T-helper 17 cell (primary cell): Measurements from ENCODE around the gene FZR1. TPM values are rescaled to one million over a fixed set of nuclear protein-coding genes. Genes with fewer than 3 reads are reported as not detected.

Experiments
- ATAC-seq: fragments of 150-1000 bp; cut with Tn5 transposase; 2 replicates; pipeline ENCODE4 v1.10.0; 2021; ENCODE audit warnings: mild to moderate bottlenecking, moderate library complexity
- DNase-seq, 3 donors: peaks; one replicate each; pipeline versions ENCODE4 v3.0.0 to v3.0.0-alpha.2; 2020 to 2021
- H3K9me3 ChIP-seq: one replicate; pipeline ENCODE4 v1.7.0; 2013; ENCODE audit warnings: low read length, mild to moderate bottlenecking; ENCODE audit not compliant: control insufficient read depth, poor library complexity, severe bottlenecking
- H3K27ac Mint-ChIP-seq: one replicate; pipeline ENCODE4 v1.8.0; 2022; ENCODE audit warnings: mild to moderate bottlenecking, moderate library complexity, mixed read lengths
- H3K27me3 Mint-ChIP-seq: one replicate; pipeline ENCODE4 v1.8.0; 2022; ENCODE audit warnings: mixed read lengths
- H3K36me3 Mint-ChIP-seq: one replicate; pipeline ENCODE4 v1.8.0; 2022; ENCODE audit warnings: low read depth, mixed read lengths
- H3K4me1 Mint-ChIP-seq: one replicate; pipeline ENCODE4 v1.8.0; 2022; ENCODE audit warnings: mild to moderate bottlenecking, mixed read lengths
- H3K4me3 Mint-ChIP-seq: one replicate; pipeline ENCODE4 v1.8.0; 2022; ENCODE audit warnings: mild to moderate bottlenecking, moderate library complexity, mixed read lengths
- total RNA-seq, 4 donors: library from RNA in 2 of 4; stranded (reverse) in 2 of 4; gene quantifications; one replicate each; pipeline ENCODE4 v1.2.3 and lab custom pipeline; 2022 to 2026

FZR1 gene
- total RNA-seq, 2 donors from 2014 or later, result 95.0 to 96.6 TPM

DNA sequence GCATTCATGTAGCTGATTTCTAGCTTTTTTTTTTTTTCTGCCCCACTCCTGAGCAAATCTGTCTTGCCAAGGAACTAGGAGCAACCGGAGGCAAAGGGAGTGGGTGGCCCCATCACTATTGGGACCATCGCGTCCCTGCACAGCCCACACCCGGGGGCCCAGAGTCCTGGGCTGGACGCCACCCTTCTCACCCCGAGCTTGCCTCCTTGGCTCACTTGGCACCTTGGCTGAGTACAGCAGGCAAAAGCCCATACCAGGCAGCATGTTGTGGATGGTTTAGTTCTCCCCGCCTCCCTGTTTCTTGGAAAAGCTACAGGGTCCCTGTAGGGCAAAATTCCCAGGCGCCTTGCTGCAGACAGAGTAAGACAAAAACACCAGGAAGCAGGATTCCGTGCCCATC lies 39.5 kb upstream of the FZR1 start:
- H3K36me3 Mint-ChIP-seq, result peaks cover 3% of the 10 kb centered on the region
- peaks cover 15% of the 10 kb centered on the region for H3K4me1 Mint-ChIP-seq
- DNase-seq (no peak), ATAC-seq (no peak)
- H3K4me3 Mint-ChIP-seq, result no peak overlapping the region
- no peak overlapping the region for H3K27ac Mint-ChIP-seq
- no peaks in the 10 kb centered on the region for H3K27me3 Mint-ChIP-seq
- no peaks in the 10 kb centered on the region for H3K9me3 ChIP-seq

DNA sequence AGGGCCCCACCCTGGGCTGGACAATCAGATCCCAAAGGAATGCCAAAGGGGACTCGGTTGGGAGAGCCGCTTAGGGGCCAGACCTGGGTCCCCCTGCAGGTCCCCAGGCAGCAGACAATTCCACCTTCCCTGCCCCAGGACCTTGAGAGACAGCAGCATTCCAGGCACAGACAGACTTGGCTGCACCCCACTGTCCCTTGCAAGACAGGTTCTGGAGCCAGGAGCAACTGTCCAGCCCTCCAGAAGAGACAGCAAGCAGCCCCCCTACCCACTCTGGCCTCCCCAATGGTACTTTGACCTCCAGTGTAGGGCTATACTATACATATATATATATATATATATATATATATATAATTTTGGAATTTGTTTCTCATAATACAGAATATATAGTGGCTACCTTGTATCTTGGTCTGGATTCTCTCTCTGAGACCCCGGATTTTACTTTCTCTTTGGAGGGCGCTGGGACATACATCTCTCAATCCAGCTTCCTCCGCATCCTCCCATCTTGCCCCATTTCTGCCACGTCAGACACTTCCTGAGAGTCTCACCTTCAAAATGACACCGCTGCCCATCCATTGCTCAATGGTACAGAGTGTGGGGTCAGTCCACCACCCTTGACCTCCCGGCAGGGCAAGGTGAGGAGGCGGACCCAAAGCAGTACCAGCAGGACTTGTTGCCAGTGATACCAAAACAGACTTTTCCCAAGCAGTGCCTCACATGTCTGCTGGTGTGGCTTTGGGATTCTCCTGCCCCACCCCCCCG lies 38.5 kb upstream of the FZR1 start:
- no peak overlapping the region for H3K4me3 Mint-ChIP-seq
- H3K4me1 Mint-ChIP-seq, result peaks cover 15% of the 10 kb centered on the region
- H3K27me3 Mint-ChIP-seq, result no peaks in the 10 kb centered on the region
- H3K9me3 ChIP-seq, result no peaks in the 10 kb centered on the region
- ATAC-seq, result no peak
- peaks cover 3% of the 10 kb centered on the region for H3K36me3 Mint-ChIP-seq
- no peak overlapping the region for H3K27ac Mint-ChIP-seq
- no peak for DNase-seq

DNA sequence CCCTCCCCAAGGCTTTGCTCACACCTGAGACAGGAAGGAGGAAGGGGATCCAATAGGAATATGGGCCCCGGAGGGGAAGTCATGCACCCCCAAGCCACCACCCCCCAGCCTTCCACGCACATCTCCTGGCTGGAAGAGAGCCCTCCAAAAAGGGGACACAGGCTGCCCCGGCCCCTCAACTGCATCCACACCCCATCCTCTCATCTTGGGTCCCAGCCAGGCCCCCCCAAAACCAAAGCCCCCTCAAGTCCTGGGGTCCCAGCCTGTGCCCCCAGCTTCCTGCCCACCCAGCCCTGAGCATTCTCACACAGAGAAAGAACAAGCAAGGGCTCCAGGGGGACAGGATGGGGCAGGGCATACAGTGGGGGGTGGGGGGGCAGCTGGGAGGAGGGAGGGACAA lies 37.9 kb upstream of the FZR1 start:
- Mint-ChIP-seq H3K4me3 (no peak overlapping the region), H3K27ac (no peak overlapping the region), H3K4me1 (peaks cover 12% of the 10 kb centered on the region), H3K27me3 (no peaks in the 10 kb centered on the region), H3K36me3 (no peaks in the 10 kb centered on the region)
- DNase-seq (no peak), ATAC-seq (no peak)
- no peaks in the 10 kb centered on the region for H3K9me3 ChIP-seq

DNA sequence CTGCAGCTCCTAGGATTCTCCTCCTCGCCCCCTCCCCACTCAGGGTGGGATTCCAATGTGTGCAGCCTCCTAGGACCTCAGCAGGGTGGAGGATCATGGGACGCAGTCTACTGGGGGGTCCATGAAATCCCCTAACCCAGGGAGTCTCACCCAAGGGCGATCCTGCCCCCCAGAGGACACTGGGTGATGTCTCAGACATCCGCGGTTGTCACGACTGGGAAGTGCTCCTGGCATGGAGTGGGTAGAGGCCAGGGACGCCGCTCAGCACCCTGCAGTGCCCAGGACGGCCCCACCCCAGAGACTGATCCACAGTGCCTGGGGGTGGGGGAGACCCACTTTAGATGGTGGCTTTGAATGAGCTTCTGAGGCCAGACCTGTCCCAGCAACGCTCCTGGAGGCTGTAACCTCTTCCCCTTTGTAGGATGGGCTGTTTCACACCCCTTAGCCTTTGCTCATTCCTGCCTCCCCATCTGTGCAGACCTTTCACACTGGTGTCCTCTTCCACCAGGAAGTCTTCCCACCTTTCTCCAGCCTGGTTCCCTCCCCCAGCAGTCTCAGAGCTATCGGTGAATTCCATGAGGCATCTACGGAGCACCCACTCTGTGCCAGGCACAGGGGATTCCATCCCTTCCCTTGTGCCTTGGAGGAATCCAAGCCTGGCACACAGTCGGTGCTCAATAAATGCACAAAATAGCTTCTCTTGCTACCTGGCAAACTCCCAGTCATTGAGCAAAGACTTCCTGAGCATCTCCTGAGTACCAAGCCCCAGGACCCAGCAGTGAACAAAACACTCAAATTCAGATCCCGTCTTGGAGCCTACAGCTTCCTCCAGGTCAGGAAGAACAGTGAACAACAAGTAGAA lies 36.2 kb upstream of the FZR1 start:
- peaks cover 12% of the 10 kb centered on the region for H3K4me1 Mint-ChIP-seq
- ATAC-seq, result no peak
- no peak for DNase-seq
- no peak overlapping the region for H3K4me3 Mint-ChIP-seq
- H3K27me3 Mint-ChIP-seq, result no peaks in the 10 kb centered on the region
- no peaks in the 10 kb centered on the region for H3K36me3 Mint-ChIP-seq
- peak overlapping the region; percentile 51 for H3K27ac Mint-ChIP-seq
- H3K9me3 ChIP-seq, result no peaks in the 10 kb centered on the region

DNA sequence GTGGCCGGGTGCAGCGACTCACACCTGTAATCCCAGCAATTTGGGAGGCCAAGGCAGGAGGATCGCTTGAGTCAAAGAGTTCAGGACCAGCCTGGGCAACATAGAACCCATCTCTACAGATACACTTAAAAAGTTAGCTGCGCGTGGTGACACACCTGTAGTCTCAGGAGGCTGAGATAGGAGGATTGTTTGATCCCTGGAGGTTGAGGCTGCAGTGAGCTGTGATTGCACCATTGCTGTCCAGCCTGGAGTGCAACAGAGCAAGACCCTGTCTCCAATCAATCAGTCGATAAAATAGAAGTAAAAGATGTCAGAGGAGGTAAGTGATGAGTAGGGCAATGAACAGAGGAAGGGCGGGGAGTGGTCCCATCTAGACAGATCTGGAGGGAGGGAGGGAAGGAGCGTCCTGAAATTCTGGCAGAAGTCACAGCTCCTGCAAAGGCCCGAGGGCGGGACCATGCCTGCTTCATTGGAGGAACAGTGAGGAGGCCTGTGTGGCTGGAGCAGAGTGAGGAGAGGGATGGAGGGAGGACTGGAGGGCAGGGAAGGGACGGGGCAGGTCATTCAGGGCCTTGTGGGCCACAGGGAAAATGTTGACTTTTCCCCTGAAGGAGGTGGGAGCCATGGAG lies 35.5 kb upstream of the FZR1 start:
- Mint-ChIP-seq H3K27ac (peak overlapping the region; percentile 51), H3K27me3 (no peaks in the 10 kb centered on the region), H3K4me1 (peaks cover 10% of the 10 kb centered on the region), H3K4me3 (no peak overlapping the region), H3K36me3 (no peaks in the 10 kb centered on the region)
- DNase-seq (no peak), ATAC-seq (no peak)
- H3K9me3 ChIP-seq, result no peaks in the 10 kb centered on the region

DNA sequence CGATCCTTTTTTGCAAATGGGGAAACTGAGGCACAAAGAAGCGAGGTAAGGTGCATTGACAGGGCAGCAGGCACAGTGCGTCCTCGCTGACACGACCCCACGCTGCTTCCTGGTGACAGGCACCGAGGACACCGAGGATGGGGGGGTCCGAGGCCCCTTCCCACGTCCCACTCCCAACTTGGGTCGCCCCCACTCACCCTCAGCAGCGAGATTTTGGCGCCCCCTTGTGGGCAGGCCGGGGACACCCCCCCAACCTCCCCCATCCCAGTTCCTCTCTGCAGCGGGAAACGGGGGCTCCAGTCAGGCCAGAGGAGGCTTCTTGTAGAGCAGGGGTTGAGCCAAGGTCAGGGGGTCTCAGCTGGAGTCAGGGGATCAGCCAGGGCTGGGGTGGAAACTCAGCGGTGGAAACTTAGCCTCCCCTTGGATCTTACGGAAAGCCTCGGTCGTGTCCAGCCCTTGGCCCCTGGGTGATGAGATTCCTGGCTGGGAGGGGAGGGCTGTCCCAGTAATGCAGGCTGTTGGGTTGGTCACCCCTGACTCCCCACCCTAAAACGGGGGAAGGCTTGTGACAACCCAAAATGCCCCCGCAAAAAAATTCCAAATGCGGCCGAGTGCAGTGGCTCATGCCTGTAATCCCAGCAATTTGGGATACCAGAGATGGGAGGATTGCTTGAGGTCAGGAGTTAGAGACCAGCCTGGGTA lies 34.0 kb upstream of the FZR1 start:
- Mint-ChIP-seq H3K27ac (no peak overlapping the region), H3K4me1 (peaks cover 4% of the 10 kb centered on the region), H3K27me3 (no peaks in the 10 kb centered on the region), H3K4me3 (no peak overlapping the region), H3K36me3 (no peaks in the 10 kb centered on the region)
- ATAC-seq (no peak), DNase-seq (peak in 1 of 3 donors; percentile 34)
- H3K9me3 ChIP-seq, result no peaks in the 10 kb centered on the region

DNA sequence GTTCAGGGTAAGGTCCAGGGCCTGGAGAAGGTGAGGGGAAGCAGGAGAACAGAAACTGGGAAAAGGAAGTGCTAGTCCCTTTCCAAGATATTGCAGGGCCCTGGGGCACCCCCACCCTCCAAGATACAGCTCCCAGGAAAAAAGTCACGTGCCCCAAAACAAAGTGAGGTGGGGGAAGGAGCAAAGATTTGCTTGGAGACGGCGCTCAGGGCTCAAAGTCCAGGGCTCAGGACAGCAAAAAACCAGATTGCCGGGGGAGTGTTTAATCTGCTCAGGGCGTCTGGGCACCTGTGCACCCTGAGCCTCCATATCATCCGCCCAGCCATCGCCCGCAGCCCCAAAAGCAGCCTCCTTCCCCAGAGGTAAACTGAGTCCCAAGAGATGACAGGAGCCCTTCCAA lies 32.1 kb upstream of the FZR1 start:
- DNase-seq (no peak), ATAC-seq (no peak)
- no peaks in the 10 kb centered on the region for H3K27me3 Mint-ChIP-seq
- H3K27ac Mint-ChIP-seq, result no peak overlapping the region
- H3K4me3 Mint-ChIP-seq, result no peak overlapping the region
- H3K4me1 Mint-ChIP-seq, result peaks cover 9% of the 10 kb centered on the region
- H3K36me3 Mint-ChIP-seq, result no peaks in the 10 kb centered on the region
- no peaks in the 10 kb centered on the region for H3K9me3 ChIP-seq

DNA sequence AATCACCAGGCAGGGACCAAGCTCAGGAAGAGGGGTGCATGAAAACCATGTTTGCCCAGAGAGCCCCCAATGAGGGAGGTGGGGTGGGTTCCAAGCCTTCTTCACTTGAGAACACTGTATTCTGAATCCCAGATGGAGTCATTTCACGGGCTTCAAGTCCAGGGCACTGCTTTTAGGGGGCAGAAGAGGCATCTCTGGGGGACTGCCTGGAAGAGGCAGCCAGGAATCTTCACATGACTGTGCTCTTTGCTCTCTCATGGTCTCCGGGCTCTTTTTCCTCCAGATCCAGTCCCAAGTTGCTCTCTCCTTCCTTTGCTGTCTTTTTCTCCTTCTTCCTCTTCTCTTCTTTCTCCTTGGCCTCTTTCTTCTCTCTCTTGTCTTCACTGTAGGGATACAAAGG lies 31.5 kb upstream of the FZR1 start:
- H3K4me3 Mint-ChIP-seq, result no peak overlapping the region
- no peak for ATAC-seq
- H3K9me3 ChIP-seq, result no peaks in the 10 kb centered on the region
- H3K27me3 Mint-ChIP-seq, result no peaks in the 10 kb centered on the region
- no peak overlapping the region for H3K27ac Mint-ChIP-seq
- DNase-seq, result no peak
- H3K36me3 Mint-ChIP-seq, result no peaks in the 10 kb centered on the region
- peaks cover 9% of the 10 kb centered on the region for H3K4me1 Mint-ChIP-seq

DNA sequence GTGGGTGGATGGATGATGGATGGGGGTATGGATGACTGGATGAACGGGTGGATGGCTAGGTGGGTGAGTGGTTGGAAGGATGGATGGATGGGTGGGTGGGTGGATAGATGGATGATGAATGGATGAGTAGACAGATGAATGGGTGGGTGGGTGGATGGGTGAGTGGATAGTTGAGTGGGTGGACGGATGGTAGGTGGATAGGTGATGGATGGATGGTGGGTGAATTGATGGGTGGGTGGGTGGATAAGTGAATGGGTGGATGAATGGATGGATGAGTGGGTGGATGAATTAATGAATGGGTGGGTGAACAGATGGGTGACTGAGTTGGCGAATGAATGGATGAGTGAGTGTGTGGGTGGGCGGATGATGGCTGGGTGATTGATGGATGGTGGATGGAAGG lies 30.7 kb upstream of the FZR1 start:
- no peaks in the 10 kb centered on the region for H3K36me3 Mint-ChIP-seq
- no peak overlapping the region for H3K27ac Mint-ChIP-seq
- H3K4me1 Mint-ChIP-seq, result peaks cover 8% of the 10 kb centered on the region
- no peak overlapping the region for H3K4me3 Mint-ChIP-seq
- DNase-seq, result no peak
- no peaks in the 10 kb centered on the region for H3K27me3 Mint-ChIP-seq
- ATAC-seq, result no peak
- H3K9me3 ChIP-seq, result no peaks in the 10 kb centered on the region

DNA sequence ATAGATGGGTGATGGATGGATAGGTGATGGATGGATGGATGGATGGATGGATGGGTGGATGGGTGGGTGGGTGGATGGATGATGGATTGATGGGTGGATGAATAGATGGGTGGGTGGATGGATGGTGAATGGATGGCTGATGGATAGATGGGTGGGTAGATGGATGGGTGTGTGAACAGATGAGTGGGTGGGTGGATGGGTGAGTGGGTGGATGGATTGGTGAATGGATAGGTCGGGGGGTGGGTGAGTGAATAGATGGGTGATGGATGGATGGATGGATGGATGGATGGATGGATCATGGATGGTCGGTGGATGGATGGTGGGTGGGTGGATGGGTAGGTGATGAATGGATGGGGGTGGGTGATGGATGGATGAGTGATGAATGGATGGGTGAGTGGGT lies 29.3 kb upstream of the FZR1 start:
- no peak overlapping the region for H3K27ac Mint-ChIP-seq
- H3K9me3 ChIP-seq, result no peaks in the 10 kb centered on the region
- H3K36me3 Mint-ChIP-seq, result no peaks in the 10 kb centered on the region
- DNase-seq (no peak), ATAC-seq (no peak)
- H3K4me3 Mint-ChIP-seq, result no peak overlapping the region
- no peaks in the 10 kb centered on the region for H3K27me3 Mint-ChIP-seq
- H3K4me1 Mint-ChIP-seq, result peaks cover 7% of the 10 kb centered on the region

DNA sequence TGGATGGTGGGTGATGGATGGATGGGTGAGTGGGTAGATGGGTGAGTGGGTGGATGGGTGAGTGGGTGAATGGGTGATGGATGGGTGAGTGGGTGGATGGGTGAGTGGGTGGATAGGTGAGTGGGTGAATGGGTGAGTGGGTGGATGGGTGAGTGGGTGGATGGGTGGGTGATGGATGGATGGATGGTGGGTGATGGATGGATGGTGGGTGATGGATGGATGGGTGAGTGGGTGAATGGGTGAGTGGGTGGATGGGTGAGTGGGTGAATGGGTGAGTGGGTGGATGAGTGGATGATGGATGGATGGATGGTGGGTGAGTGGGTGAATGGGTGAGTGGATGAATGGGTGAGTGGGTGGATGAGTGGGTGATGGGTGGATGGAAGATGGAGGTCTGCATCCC lies 28.6 kb upstream of the FZR1 start:
- ATAC-seq (no peak), DNase-seq (no peak)
- Mint-ChIP-seq H3K4me1 (peaks cover 7% of the 10 kb centered on the region), H3K36me3 (no peaks in the 10 kb centered on the region), H3K4me3 (no peak overlapping the region), H3K27me3 (no peaks in the 10 kb centered on the region), H3K27ac (no peak overlapping the region)
- no peaks in the 10 kb centered on the region for H3K9me3 ChIP-seq

DNA sequence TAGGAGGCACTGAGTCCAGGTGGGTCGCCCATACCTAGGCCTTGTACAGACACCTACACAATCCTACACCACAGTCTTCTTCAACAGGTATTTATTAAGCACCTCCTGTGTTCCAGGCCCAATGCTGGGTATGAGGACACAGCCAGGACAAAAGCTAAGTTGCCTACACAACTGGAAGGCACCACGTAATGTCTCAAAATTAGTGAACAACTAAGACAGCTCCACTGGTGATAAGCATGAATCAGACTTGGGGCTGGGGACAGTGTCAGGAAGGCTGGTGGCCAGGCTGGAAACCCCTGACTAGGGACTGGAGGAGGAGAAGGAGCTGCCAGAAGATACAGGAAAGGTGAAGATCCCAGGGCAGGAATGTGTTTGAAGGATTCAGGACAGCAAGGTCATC lies 28.2 kb upstream of the FZR1 start:
- DNase-seq (no peak), ATAC-seq (no peak)
- no peak overlapping the region for H3K27ac Mint-ChIP-seq
- peaks cover 7% of the 10 kb centered on the region for H3K4me1 Mint-ChIP-seq
- no peaks in the 10 kb centered on the region for H3K36me3 Mint-ChIP-seq
- no peaks in the 10 kb centered on the region for H3K27me3 Mint-ChIP-seq
- H3K4me3 Mint-ChIP-seq, result peak overlapping the region; percentile 77
- H3K9me3 ChIP-seq, result no peaks in the 10 kb centered on the region
